Type B pancreatic cell (in vitro differentiated cells): ENCODE measurements around the gene FBXO7. TPM values are rescaled to one million over a fixed set of nuclear protein-coding genes. Genes with fewer than 3 reads are reported as not detected.
A peak's percentile ranks its signal among the peaks of the same experiment; 100 is the strongest.

Source experiments
- DNase-seq: peaks from one replicate; pipeline ENCODE4 v3.0.0; 2021; ENCODE audit warnings: mixed read lengths; ENCODE audit not compliant: unreplicated experiment; ENCODE audit errors: extremely low spot score
- H3K27ac Mint-ChIP-seq: 2 replicates; pipeline ENCODE4 v1.8.0; 2021; ENCODE audit warnings: mild to moderate bottlenecking, mixed read lengths
- H3K27me3 Mint-ChIP-seq: 2 replicates; pipeline ENCODE4 v1.8.0; 2021; ENCODE audit warnings: mixed read lengths
- H3K36me3 Mint-ChIP-seq: 2 replicates; pipeline ENCODE4 v1.8.0; 2021; ENCODE audit warnings: mixed read lengths
- H3K4me1 Mint-ChIP-seq: one replicate; pipeline ENCODE4 v1.8.0; 2021; ENCODE audit warnings: mixed read lengths; ENCODE audit not compliant: unreplicated experiment
- H3K4me3 Mint-ChIP-seq: 2 replicates; pipeline ENCODE4 v1.8.0; 2021; ENCODE audit warnings: mild to moderate bottlenecking, mixed read lengths
- H3K9me3 Mint-ChIP-seq: 2 replicates; pipeline ENCODE4 v1.8.0; 2021; ENCODE audit warnings: mixed read lengths
- long read RNA-seq: library from polyadenylated mRNA; unstranded; transcript quantifications from one replicate; pipeline ENCODE4 v2.0.0, GENCODE V29; 2020
- total RNA-seq: library from RNA; stranded (reverse); gene quantifications from 2 replicates; pipeline ENCODE4 v1.2.1, GENCODE V29; 2021; ENCODE audit warnings: low replicate concordance
- TF ChIP-seq, protein P1 (sequence below): fragments of 200-600 bp; sonication (generic); conservative IDR thresholded peaks from 2 replicates; pipeline ENCODE4 v1.5.0; 2021; ENCODE audit warnings: antibody characterized with exemption, mild to moderate bottlenecking

Gene FBXO7
- total RNA-seq = 96.4 and 122 TPM in 2 replicates
- long read RNA-seq, transcript FBXO7-204 (9 exons, 1,921 nt) = minor isoform, 29 of 434 reads
- long read RNA-seq, transcript FBXO7-201 (9 exons, 2,195 nt) = major isoform, 262 of 434 reads
- long read RNA-seq, transcript FBXO7-202 (9 exons, 1,888 nt) = minor isoform, 80 of 434 reads
- long read RNA-seq, transcript FBXO7-206 (9 exons, 1,535 nt) = minor isoform, 27 of 434 reads
- long read RNA-seq, partial matches to known transcripts = 8 of 434 reads
- long read RNA-seq, other reads (novel, unspliced or antisense) = 25 of 434 reads

- H3K27me3 Mint-ChIP-seq = peaks cover 7% of the 10 kb centered on the region
- H3K4me3 Mint-ChIP-seq = peak within 1 kb of the TSS; percentile 98
- DNase-seq = peak; percentile 96
- peaks cover 9% of the 10 kb centered on the region for H3K4me1 Mint-ChIP-seq
- H3K36me3 Mint-ChIP-seq = peaks cover 2% of the 10 kb centered on the region
- TF ChIP-seq, protein P1, sequence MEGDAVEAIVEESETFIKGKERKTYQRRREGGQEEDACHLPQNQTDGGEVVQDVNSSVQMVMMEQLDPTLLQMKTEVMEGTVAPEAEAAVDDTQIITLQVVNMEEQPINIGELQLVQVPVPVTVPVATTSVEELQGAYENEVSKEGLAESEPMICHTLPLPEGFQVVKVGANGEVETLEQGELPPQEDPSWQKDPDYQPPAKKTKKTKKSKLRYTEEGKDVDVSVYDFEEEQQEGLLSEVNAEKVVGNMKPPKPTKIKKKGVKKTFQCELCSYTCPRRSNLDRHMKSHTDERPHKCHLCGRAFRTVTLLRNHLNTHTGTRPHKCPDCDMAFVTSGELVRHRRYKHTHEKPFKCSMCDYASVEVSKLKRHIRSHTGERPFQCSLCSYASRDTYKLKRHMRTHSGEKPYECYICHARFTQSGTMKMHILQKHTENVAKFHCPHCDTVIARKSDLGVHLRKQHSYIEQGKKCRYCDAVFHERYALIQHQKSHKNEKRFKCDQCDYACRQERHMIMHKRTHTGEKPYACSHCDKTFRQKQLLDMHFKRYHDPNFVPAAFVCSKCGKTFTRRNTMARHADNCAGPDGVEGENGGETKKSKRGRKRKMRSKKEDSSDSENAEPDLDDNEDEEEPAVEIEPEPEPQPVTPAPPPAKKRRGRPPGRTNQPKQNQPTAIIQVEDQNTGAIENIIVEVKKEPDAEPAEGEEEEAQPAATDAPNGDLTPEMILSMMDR = peak; percentile 52
- H3K27ac Mint-ChIP-seq = peak within 1 kb of the TSS; percentile 95
- H3K9me3 Mint-ChIP-seq = no peaks in the 10 kb centered on the region
Observed at GRCh38 chr22:32474635-32475467, at the start of gene FBXO7. Gene FBXO7, plus strand, starts transcription at chr22:32474811. Its CDS starts 192 bp downstream, at chr22:32475003.

GRCh38 chr22:32426881-32427280 is 47.7 kb upstream of the FBXO7 start:
- Mint-ChIP-seq H3K9me3 (no peaks in the 10 kb centered on the region), H3K4me1 (no peaks in the 10 kb centered on the region), H3K27me3 (peaks cover 36% of the 10 kb centered on the region)

GRCh38 chr22:32430352-32430751 is 44.3 kb upstream of the FBXO7 start:
- H3K4me1 Mint-ChIP-seq = no peaks in the 10 kb centered on the region
- no peak overlapping the region for H3K27ac Mint-ChIP-seq
- no peak for DNase-seq
- no peaks in the 10 kb centered on the region for H3K9me3 Mint-ChIP-seq
- H3K36me3 Mint-ChIP-seq = no peaks in the 10 kb centered on the region
- peaks cover 34% of the 10 kb centered on the region for H3K27me3 Mint-ChIP-seq
- TF ChIP-seq, protein P1 = no peak
- no peak overlapping the region for H3K4me3 Mint-ChIP-seq

More at GRCh38 chr22:32426881-32427280, 47.7 kb upstream of the FBXO7 start:
- Mint-ChIP-seq H3K36me3 (no peaks in the 10 kb centered on the region), H3K27ac (no peak overlapping the region), H3K4me3 (no peak overlapping the region)
- TF ChIP-seq, protein P1 = no peak
- DNase-seq = no peak

DNA sequence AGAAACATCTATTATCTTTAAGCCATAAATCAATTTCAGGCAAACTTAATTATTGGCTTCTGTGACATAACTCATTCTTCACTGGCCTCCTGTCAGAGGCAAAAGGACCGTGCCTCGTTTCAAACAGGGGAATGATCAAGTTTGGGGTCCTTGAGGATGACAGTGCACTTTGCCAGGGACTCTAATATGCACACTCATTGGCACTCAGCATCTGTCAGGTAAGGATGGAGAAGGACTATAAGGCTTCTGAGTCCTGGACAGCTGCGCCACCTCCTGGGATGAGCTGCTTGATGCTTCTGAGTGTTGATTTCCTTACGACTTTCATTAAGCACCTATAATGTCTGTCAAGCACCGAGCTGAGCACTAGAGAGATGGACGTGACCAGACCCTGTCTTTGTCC is 30.5 kb upstream of the FBXO7 start:
- H3K9me3 Mint-ChIP-seq = no peaks in the 10 kb centered on the region
- H3K27me3 Mint-ChIP-seq = peaks cover 37% of the 10 kb centered on the region
- no peak overlapping the region for H3K4me3 Mint-ChIP-seq
- TF ChIP-seq, protein P1 = peak; percentile 38
- H3K27ac Mint-ChIP-seq = no peak overlapping the region
- H3K36me3 Mint-ChIP-seq = no peaks in the 10 kb centered on the region
- no peaks in the 10 kb centered on the region for H3K4me1 Mint-ChIP-seq
- no peak for DNase-seq

- Mint-ChIP-seq H3K36me3 (no peaks in the 10 kb centered on the region), H3K9me3 (no peaks in the 10 kb centered on the region), H3K27ac (no peak overlapping the region), H3K27me3 (peaks cover 43% of the 10 kb centered on the region), H3K4me3 (no peak overlapping the region), H3K4me1 (no peaks in the 10 kb centered on the region)
- DNase-seq = no peak
- TF ChIP-seq, protein P1 = no peak
Observed at GRCh38 chr22:32446321-32446720, 28.3 kb upstream of the FBXO7 start.
